ENCODE data around the gene NAE1. TPM values are rescaled to one million over a fixed set of nuclear protein-coding genes. Genes with fewer than 3 reads are reported as not detected.
A peak's percentile ranks its signal among the peaks of the same experiment; 100 is the strongest.

NAE1 gene
- total RNA-seq, 1 donor from 2014 or later, result 81.0 TPM

DNA sequence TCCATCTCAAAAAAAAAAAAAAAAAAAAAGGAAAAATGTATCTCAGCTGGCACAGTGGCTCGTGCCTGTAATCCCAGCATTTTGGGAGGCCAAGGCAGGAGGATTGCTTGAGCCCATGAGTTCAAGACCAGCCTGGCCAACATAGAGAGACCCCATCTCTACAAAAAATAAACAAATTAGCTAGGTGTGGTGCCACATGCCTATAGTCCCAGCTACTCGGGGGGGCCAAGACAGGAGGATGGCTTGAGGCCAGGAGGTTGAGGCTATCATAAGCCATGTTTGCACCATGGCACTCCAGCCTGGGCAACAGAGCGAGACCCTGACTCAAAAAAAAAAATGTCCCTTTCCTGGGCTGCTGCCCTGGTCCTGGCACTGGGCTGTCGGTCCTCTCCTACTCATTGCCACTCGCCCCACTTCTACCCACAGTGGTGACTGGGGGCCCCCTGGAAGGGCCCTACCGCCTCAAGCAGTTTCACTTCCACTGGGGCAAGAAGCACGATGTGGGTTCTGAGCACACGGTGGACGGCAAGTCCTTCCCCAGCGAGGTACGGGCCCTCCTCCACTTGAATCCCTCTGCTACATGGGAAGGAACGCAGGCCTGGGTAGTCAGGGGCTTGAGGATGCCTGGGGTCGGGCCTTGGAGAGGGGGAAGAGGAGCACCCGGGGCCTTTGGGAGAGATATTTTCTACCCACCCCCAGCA is 19.5 kb upstream of the NAE1 start:
- DNase-seq (ENCODE audit: low read depth), result no peak

DNA sequence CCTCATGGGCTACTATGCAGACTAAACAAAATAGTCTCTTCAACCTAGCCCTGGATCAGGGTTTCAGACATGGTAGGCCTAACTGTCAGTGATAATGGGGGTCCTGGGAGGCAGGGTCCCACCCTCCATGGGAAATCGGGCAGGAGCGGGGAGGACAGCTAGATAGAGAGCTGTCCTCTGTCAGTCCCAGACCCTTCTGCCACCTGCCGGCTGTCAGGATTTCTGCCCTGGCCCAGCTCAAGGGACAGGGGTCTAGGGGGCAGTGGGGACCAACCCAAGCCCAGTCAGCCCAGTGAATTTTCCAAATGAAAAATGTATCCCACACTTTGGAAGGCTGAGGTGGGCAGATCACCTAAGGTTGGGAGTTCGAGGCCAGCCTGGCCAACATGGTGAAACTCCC is 18.8 kb upstream of the NAE1 start:
- DNase-seq (ENCODE audit: low read depth), result no peak

DNA sequence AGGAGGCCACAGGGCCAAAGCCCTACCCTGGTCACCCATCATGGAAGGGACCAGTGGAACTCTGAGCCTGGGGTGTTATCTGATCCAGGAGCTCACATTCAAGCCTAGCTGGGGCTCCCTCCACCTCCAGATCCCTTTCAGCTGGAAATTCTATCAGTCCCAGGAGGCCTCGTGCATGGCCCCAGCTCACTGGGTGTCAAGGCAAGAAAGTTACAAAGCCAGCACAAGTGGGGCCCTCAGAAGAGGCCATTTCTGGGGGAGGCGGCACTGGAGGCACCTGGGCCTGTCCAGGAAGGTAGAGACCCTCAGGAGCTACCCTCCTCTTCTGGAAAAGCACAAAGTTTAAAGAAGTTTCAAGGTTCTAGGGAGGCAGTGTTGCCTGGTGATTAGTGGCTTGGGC is 18.2 kb upstream of the NAE1 start:
- no peak for DNase-seq (ENCODE audit: low read depth)

- no peak for DNase-seq (ENCODE audit: low read depth)
Measured at GRCh38 chr16:66848172-66848571, 17.4 kb upstream of the NAE1 start.

DNA sequence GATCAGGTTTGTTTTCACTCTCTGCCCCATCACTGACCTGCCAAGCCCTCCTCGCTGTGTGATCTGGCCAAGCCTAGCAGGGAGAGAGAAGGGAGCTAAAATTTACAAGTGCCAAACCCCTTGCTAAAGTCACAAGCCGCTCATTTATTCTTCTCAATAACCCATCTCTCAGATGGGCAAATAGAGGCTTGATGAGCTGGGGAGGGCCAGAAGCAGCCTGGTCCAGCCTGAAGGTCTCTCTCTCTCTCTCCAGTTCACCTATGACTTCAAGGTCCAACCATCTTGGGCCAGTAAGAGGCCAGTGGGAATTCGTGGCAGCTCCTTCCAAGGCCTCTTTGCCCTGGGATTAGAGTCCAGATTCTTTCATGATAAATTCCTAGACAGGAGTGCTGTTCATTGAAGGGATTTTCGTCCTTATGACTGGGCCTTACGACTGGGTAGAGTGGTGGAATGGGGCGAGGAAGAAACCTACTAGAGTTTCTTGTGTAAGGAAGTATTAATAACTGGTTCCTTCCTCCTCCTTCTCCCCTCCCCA is 16.8 kb upstream of the NAE1 start:
- no peak for DNase-seq (ENCODE audit: low read depth)

- DNase-seq (ENCODE audit: low read depth), result no peak
Measured at GRCh38 chr16:66846831-66847230, 16.1 kb upstream of the NAE1 start.

GRCh38 chr16:66846266-66846665 is 15.5 kb upstream of the NAE1 start:
- DNase-seq (ENCODE audit: low read depth), result no peak

DNA sequence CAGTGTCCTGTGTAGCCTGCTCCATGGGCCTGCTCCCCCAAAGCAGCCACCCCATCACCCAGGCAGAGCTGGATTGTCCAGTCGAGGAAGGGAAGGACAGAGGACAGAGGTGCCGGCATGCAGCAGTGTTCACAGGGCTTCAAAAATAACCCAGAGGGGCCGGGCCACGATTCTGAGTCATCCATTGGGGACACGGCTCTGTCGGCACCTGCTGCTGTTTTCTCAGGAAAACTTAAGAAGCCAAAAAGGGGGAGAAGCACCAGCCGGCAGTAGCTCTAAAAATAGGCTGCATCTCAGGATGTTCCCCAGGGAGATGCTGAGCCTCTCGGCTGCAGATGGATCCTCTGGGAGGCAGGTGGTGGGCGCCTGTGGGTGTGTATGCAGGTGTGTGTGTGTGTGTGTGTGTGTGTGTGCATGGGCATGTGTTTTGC is 15.0 kb upstream of the NAE1 start:
- no peak for DNase-seq (ENCODE audit: low read depth)

DNA sequence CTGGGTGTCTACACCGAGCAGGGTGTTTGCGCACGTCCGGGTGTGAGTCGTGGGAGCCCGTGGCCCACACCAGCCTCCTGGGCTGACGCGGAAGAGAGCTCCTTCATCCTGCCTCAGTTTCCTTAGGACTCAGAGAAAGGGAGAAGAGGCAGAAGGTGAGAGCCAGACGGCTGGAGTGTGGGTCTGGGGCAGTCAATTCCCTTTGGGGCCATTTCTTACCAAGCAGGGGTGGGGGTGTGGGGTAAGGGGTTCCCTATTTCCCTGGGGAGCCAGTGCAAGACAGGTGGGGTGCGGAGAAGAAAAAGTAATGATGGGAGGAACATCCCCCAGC is 14.3 kb upstream of the NAE1 start:
- DNase-seq (ENCODE audit: low read depth), result no peak

DNA sequence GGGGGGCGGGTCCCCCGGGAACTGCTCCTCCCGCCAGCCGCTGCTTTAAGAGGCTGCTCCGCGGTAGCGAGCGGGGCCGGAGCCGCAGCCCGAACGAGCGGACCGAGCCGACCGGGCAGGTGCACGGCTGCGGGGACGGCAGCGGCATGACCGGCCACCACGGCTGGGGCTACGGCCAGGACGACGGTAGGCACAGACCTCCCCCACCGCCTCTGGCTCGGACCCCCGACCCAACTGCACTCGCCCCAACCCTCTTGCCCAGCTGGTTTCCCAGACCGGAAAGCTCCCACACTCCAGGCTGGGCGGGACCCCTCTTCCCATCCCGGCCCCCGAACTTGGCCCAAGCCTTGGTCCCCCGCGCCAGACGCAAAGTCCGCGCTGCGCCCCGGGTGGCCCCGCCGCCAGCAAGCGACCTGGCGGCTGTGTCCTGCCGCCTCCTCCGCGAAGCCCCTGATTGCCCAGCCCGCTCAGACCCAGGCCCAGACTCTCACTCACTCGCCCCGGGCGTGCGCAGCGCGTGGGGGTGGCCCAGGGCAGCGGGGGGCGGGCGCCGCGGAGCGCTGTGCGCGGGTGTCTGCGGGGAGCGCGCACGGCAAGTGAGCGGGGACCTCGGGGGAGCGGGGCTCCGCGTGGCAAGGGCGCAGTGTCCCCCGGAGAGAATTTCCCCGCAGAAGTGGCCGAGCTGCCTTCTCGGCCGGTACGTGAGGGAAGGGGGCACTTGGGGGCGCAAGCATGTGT is 13.7 kb upstream of the NAE1 start, which contains the start of gene CA7:
TSS of gene CA7 (plus strand) at position 73 of the 738 bp plus-strand sequence. CDS start at position 147, 74 bp downstream.
- no peak for DNase-seq (ENCODE audit: low read depth)

GRCh38 chr16:66844009-66844341 is 13.2 kb upstream of the NAE1 start:
- DNase-seq (ENCODE audit: low read depth), result no peak

- DNase-seq (ENCODE audit: low read depth), result no peak
Measured at GRCh38 chr16:66843191-66843590, 12.4 kb upstream of the NAE1 start.

DNA sequence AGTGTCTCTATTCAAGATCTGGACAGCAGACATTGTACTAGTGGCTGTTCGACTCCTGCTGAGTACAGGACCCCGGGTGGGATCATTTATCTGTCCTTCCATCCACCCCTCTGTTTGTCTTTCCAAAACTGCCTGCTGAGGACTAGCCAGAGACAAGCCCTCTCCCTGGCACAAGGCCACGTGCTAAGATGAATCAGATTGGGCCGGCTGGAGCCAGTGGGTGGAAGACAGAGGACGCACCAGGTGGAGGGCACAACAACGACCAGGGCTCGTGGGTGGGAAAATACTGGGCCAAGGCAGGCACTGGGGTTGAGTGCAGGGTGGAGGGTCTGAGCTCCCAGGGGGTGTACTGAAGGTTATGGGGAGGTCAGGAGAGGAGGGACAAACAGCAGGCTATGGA is 12.0 kb upstream of the NAE1 start:
- no peak for DNase-seq (ENCODE audit: low read depth)

DNA sequence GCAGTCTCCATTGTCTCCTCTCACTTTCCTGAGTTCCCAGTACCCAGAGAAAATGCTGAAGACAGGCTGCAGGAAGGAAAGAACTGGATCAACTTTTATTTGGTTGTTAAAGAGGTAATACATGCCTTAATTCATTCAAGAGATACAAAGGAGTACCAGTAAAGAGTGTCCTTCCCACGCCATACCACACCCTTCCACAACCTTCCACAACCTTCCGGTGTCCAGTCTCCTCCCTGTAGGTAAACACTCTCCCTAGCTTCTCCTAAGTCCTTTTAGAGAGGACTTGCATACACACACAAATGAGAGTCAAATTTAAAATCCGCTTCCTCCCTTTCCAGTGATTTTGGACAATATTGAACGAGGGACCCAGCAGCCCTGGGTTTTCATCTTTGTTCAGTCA is 10.6 kb upstream of the NAE1 start:
- no peak for DNase-seq (ENCODE audit: low read depth)

- no peak for DNase-seq (ENCODE audit: low read depth)
Measured at GRCh38 chr16:66840883-66841282, 10.1 kb upstream of the NAE1 start.

- no peak for DNase-seq (ENCODE audit: low read depth)
Measured at GRCh38 chr16:66834746-66835145, 4.0 kb upstream of the NAE1 start.

GRCh38 chr16:66832661-66833305 is 2.0 kb upstream of the NAE1 start:
- peak; percentile 51 for DNase-seq (ENCODE audit: low read depth)

GRCh38 chr16:66832190-66832589 is 1.4 kb upstream of the NAE1 start:
- no peak for DNase-seq (ENCODE audit: low read depth)

DNA sequence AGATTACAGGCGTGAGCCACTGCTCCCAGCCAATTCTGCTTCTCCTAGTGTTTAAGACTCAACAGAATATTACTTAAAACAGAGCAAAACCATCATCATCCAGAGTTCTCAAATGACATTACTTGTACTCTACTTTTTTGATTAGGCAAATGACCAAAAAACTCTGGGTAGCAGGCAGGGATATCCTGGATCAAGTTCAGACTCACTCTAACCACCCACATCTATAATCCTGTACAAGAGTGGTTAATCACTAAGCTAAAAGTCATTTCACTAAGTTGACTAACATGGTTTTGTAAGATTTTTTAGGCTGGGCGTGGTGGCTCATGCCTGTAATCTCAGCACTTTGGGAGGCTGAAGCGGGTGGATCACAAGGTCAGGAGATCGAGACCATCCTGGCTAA is 6.8 kb downstream of the NAE1 start:
- peak; percentile 66 for DNase-seq (ENCODE audit: low read depth)

DNA sequence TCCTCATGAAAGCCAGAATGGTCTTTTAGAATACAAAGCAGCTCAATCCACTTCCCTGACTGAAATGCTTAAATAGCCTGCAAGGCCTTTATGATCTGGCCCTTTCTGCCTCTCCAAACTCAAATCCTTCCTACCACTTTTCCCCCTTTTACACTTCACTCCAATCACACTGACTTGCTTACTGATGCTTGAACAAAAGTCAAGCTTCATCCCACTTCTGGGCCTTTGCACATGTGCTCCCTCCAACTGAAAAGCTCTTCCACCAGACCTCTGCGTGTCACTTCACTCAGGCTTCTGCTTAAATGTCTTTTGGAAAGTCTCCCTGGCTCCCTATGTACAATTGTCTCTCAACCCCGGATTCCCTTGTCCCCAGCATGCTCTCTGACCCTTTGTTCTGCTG is 16.0 kb downstream of the NAE1 start:
- DNase-seq (ENCODE audit: low read depth), result no peak

DNA sequence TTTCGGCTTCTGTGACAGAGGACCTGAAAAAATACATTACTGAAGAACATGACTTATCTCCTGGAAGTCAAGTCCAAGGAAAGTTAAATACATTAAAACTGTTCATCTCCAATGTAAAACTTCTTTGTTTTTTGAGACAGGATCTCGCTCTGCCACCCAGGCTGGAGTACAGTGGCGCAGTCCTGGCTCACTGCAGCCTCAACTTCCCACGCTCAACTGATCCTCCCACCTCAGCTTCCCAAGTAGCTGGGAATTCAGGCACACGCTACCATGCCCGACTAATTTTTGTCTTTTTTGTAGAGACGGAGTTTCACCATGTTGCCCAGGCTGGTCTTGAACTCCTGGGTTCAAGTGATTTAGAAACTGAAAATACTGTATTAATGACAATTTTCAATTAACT is 19.7 kb downstream of the NAE1 start:
- DNase-seq (ENCODE audit: low read depth), result no peak

DNA sequence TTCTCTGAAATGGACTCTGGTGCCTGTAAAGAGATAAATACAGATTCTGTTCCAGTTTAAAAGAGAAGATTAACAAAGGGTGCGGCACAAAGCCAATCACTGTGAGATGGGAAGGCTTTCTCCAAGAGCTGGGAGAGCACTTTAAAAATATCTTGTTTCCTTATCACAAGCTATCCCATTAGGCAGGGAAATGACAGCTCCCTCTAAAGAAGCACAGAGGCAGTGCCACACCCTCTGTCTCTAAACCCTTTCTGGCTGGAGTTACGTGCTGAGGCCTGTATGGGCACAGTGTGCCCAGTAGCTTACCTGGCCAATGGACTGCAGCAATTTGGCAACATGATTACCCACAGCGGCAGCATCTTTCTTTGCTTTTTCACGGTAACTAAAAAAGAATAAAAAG is 20.4 kb downstream of the NAE1 start:
- no peak for DNase-seq (ENCODE audit: low read depth)

DNA sequence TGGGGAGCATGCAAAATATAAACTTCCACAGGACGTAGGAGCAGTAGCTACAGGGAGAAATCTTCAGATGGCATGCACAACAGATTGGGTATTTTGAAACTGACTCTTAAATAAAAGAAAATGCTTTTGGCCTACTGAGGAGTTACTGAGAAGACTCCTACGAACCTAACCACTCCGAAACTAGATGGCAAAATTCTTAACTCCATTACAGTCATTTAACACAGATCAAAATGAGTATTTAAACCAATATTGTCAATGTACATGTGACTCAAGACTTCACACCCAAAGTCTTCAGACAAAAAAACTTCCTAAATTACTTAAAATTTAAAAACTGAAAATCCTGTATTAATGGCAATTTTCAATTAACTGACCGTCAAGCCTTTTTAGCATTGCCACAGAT is 21.0 kb downstream of the NAE1 start:
- no peak for DNase-seq (ENCODE audit: low read depth)

All from renal cortical epithelial cell (primary cell).